Activated T-cell treated with anti-CD3 and anti-CD28 coated beads for 48 hours (primary cell): ENCODE measurements around the gene SP2.
A peak's percentile ranks its signal among the peaks of the same experiment; 100 is the strongest.
"Not testable (repeated sequence)": the region's sequence is repeated elsewhere in the genome, so short reads cannot be mapped to it uniquely, and the experiment has no call there.

Experiments
- DNase-seq: peaks from one replicate; pipeline ENCODE4 v3.0.0-alpha.2; 2020; ENCODE audit warnings: low read depth

Gene SP2

GRCh38 chr17:47918991-47919390, 23.0 kb downstream of the SP2 start:
- no peak for DNase-seq

GRCh38 chr17:47919889-47920288, 23.9 kb downstream of the SP2 start:
- not testable (repeated sequence) for DNase-seq

- no peak for DNase-seq
Measured at GRCh38 chr17:47924785-47925677, 29.0 kb downstream of the SP2 start.

- DNase-seq: no peak
Measured at GRCh38 chr17:47925678-47925988, 29.6 kb downstream of the SP2 start.

- no peak for DNase-seq
Measured at GRCh38 chr17:47927821-47928400, 31.9 kb downstream of the SP2 start.

GRCh38 chr17:47928415-47928814, 32.4 kb downstream of the SP2 start:
- no peak for DNase-seq

- no peak for DNase-seq
Measured at GRCh38 chr17:47929218-47930000, 33.4 kb downstream of the SP2 start.

- no peak for DNase-seq
Measured at GRCh38 chr17:47931848-47932247, 35.8 kb downstream of the SP2 start.

- DNase-seq: no peak
Measured at GRCh38 chr17:47934856-47935255, 38.8 kb downstream of the SP2 start.

GRCh38 chr17:47935468-47935867, 39.4 kb downstream of the SP2 start:
- not testable (repeated sequence) for DNase-seq

GRCh38 chr17:47935961-47936360, 39.9 kb downstream of the SP2 start:
- DNase-seq: no peak

GRCh38 chr17:47937941-47938340, 41.9 kb downstream of the SP2 start:
- DNase-seq: no peak

GRCh38 chr17:47941246-47942095, 45.4 kb downstream of the SP2 start, which contains the start of gene PNPO:
PNPO (plus strand) TSS chr17:47941571; CDS start chr17:47941676, 105 bp downstream.
- DNase-seq: peak; percentile 91

- DNase-seq: no peak
Measured at GRCh38 chr17:47942096-47942510, 46.1 kb downstream of the SP2 start.

- no peak for DNase-seq
Measured at GRCh38 chr17:47942568-47942967, 46.5 kb downstream of the SP2 start.

GRCh38 chr17:47945080-47945479, 49.0 kb downstream of the SP2 start:
- no peak for DNase-seq

GRCh38 chr17:47945529-47946508, 49.8 kb downstream of the SP2 start:
- no peak for DNase-seq

- no peak for DNase-seq
Measured at GRCh38 chr17:47946516-47946915, 50.5 kb downstream of the SP2 start.

GRCh38 chr17:47946929-47947397, 50.9 kb downstream of the SP2 start:
- peak; percentile 69 for DNase-seq

GRCh38 chr17:47948706-47949196, 52.7 kb downstream of the SP2 start:
- DNase-seq: no peak
